Fibroblast of lung (primary cell): Measurements from ENCODE around the gene SNX3. TPM values are rescaled to one million over a fixed set of nuclear protein-coding genes. Genes with fewer than 3 reads are reported as not detected.

Experiments
- DNase-seq, 2 donors: peaks; one replicate each; pipeline versions ENCODE4 v3.0.0 to v3.0.0-alpha.2; 2010; ENCODE audit warnings: low read depth in 2 of 2
- H2AFZ ChIP-seq: 2 replicates; pipeline ENCODE4 v1.5.1; 2012; ENCODE audit warnings: low read length, control low read depth, inconsistent platforms
- H3K27ac ChIP-seq: 2 replicates; pipeline ENCODE4 v1.5.1; 2011; ENCODE audit warnings: low read length, control low read depth; ENCODE audit not compliant: insufficient read depth
- H3K27me3 ChIP-seq: 2 replicates; pipeline ENCODE4 v1.5.1; 2011; ENCODE audit warnings: mild to moderate bottlenecking, low read length; ENCODE audit not compliant: control insufficient read depth, insufficient read depth
- H3K36me3 ChIP-seq: 2 replicates; pipeline ENCODE4 v1.5.1; 2011; ENCODE audit warnings: low read length; ENCODE audit not compliant: control insufficient read depth, insufficient read depth
- H3K4me1 ChIP-seq: 2 replicates; pipeline ENCODE4 v1.5.1; 2011; ENCODE audit warnings: low read length; ENCODE audit not compliant: control insufficient read depth, insufficient read depth; ENCODE audit errors: extremely low read depth
- H3K4me2 ChIP-seq: 2 replicates; pipeline ENCODE4 v1.5.1; 2011; ENCODE audit warnings: low read length, control low read depth; ENCODE audit not compliant: insufficient read depth; ENCODE audit errors: extremely low read depth
- H3K4me3 ChIP-seq, 4 experiments: fragments of 200-600 bp in 1 of 4; sonication (generic) in 1 of 4; replicated peaks in 1 of 4; 2 replicates each; pipeline ENCODE4 v1.5.1; 2011 to 2016; ENCODE audit warnings: low read length in 4 of 4, low read depth in 3 of 4, mild to moderate bottlenecking in 3 of 4, control low read depth in 2 of 4, inconsistent platforms in 1 of 4, mixed read lengths in 1 of 4; ENCODE audit not compliant: insufficient read depth in 1 of 4; ENCODE audit errors: control extremely low read depth in 1 of 4
- H3K79me2 ChIP-seq: 2 replicates; pipeline ENCODE4 v1.5.1; 2012; ENCODE audit warnings: mild to moderate bottlenecking, low read length, inconsistent platforms; ENCODE audit not compliant: control insufficient read depth, insufficient read depth
- H3K9ac ChIP-seq: 2 replicates; pipeline ENCODE4 v1.5.1; 2011; ENCODE audit warnings: mild to moderate bottlenecking, low read length, control low read depth; ENCODE audit not compliant: insufficient read depth
- H3K9me3 ChIP-seq: 2 replicates; pipeline ENCODE4 v1.5.1; 2012; ENCODE audit warnings: low read depth, low read length; ENCODE audit not compliant: control insufficient read depth, insufficient read depth
- H4K20me1 ChIP-seq: 2 replicates; pipeline ENCODE4 v1.5.1; 2011; ENCODE audit warnings: low read length; ENCODE audit not compliant: control insufficient read depth, insufficient read depth; ENCODE audit errors: extremely low read depth
- CTCF ChIP-seq, 2 donors: IDR thresholded peaks in 1 of 2; conservative IDR thresholded peaks in 1 of 2; 1 replicate in 1 of 2; 2 replicates in 1 of 2; pipeline ENCODE4 v1.5.1; 2011 to 2012; ENCODE audit warnings: low read length in 2 of 2, control low read depth in 1 of 2, inconsistent platforms in 1 of 2, low read depth in 1 of 2, mild to moderate bottlenecking in 1 of 2
- EZH2 ChIP-seq: IDR thresholded peaks from 2 replicates; pipeline ENCODE4 v1.5.1; 2012; ENCODE audit warnings: low read length, control low read depth, mild to moderate bottlenecking; ENCODE audit errors: missing control alignments
- polyA plus RNA-seq, 2 donors: library from polyadenylated mRNA; depleted of rRNA in 1 of 2; stranded (reverse) in 1 of 2; unstranded in 1 of 2; fragments of >200 nt; gene quantifications; 2 replicates each; pipeline ENCODE4 v1.2.1, GENCODE V29; 2011 to 2012; ENCODE audit warnings: missing spikeins in 1 of 2
- total RNA-seq: library from RNA; depleted of rRNA; stranded (reverse); fragments of >200 nt; gene quantifications from 2 replicates; pipeline ENCODE4 v1.2.1, GENCODE V29; 2014

Gene SNX3
- total and polyA plus RNA-seq, 2 donors (not counting 1 experiment from before 2014, with no cell fraction given): 209 to 428 TPM

- Histone ChIP-seq H3K9me3 (no peaks in the 10 kb centered on the region), H2AFZ (no peak overlapping the region), H3K9ac (no peak overlapping the region), H3K4me1 (no peaks in the 10 kb centered on the region), H3K4me3 (no peak overlapping the region), H3K79me2 (no peaks in the 10 kb centered on the region), H4K20me1 (peaks cover 3% of the 10 kb centered on the region), H3K4me2 (no peak overlapping the region), H3K27me3 (no peaks in the 10 kb centered on the region), H3K27ac (no peak overlapping the region), H3K36me3 (no peaks in the 10 kb centered on the region)
- TF ChIP-seq CTCF (conservative IDR thresholded peaks at IDR 0.05 in 1 of 2, IDR thresholded peaks at IDR 0.05 in 1 of 2; ENCODE audit: low read depth in 1 of 2, low read length in 2 of 2): no peak
- TF ChIP-seq EZH2: no peak
- no peak for DNase-seq
These were observed 32.4 kb downstream of the SNX3 start for GRCh38 chr6:108228416-108228815.

GRCh38 chr6:108227290-108227689 is 33.5 kb downstream of the SNX3 start:
- Histone ChIP-seq H3K79me2 (no peaks in the 10 kb centered on the region), H3K36me3 (no peaks in the 10 kb centered on the region), H3K4me2 (no peak overlapping the region), H3K9me3 (no peaks in the 10 kb centered on the region), H2AFZ (no peak overlapping the region), H3K4me1 (no peaks in the 10 kb centered on the region), H3K27me3 (no peaks in the 10 kb centered on the region), H3K27ac (no peak overlapping the region), H3K9ac (no peak overlapping the region), H3K4me3 (no peak overlapping the region), H4K20me1 (no peaks in the 10 kb centered on the region)
- DNase-seq: no peak
- TF ChIP-seq CTCF (conservative IDR thresholded peaks at IDR 0.05 in 1 of 2, IDR thresholded peaks at IDR 0.05 in 1 of 2; ENCODE audit: low read depth in 1 of 2, low read length in 2 of 2) (no peak), EZH2 (no peak)

GRCh38 chr6:108222504-108222903 is 38.3 kb downstream of the SNX3 start:
- H3K36me3 ChIP-seq: peaks cover 1% of the 10 kb centered on the region
- no peaks in the 10 kb centered on the region for H3K4me1 ChIP-seq
- no peak overlapping the region for H3K27ac ChIP-seq
- no peaks in the 10 kb centered on the region for H4K20me1 ChIP-seq
- no peaks in the 10 kb centered on the region for H3K79me2 ChIP-seq
- no peak overlapping the region for H3K9ac ChIP-seq
- H2AFZ ChIP-seq: no peak overlapping the region
- no peaks in the 10 kb centered on the region for H3K27me3 ChIP-seq
- no peaks in the 10 kb centered on the region for H3K9me3 ChIP-seq
- DNase-seq: peak; percentile 17 to 39
- H3K4me2 ChIP-seq: no peak overlapping the region
- no peak overlapping the region for H3K4me3 ChIP-seq
- TF ChIP-seq EZH2: no peak
- TF ChIP-seq CTCF (conservative IDR thresholded peaks at IDR 0.05 in 1 of 2, IDR thresholded peaks at IDR 0.05 in 1 of 2; ENCODE audit: low read depth in 1 of 2, low read length in 2 of 2): no peak
